KOPT-K1 (cell line): Measurements from ENCODE around the gene TDRD3.

ENCODE experiments used
- H3K27ac ChIP-seq: fragments of 200-600 bp; sonication (generic); 2 replicates; pipeline ENCODE4 v1.5.1; 2016; ENCODE audit warnings: antibody characterized with exemption, mild to moderate bottlenecking, low read depth, low read length; ENCODE audit not compliant: poor library complexity, severe bottlenecking
- H3K36me3 ChIP-seq: fragments of 200-600 bp; sonication (generic); 2 replicates; pipeline ENCODE4 v1.5.1; 2017; ENCODE audit warnings: antibody characterized with exemption, mild to moderate bottlenecking, low read length, moderate library complexity; ENCODE audit not compliant: insufficient read depth
- H3K9me3 ChIP-seq: fragments of 200-600 bp; sonication (generic); 2 replicates; pipeline ENCODE4 v1.5.1; 2017; ENCODE audit warnings: antibody characterized with exemption, low read length, mild to moderate bottlenecking; ENCODE audit not compliant: insufficient read depth, poor library complexity, severe bottlenecking

Gene TDRD3

GRCh38 chr13:60562096-60562780, 165.2 kb downstream of the TDRD3 start:
- Histone ChIP-seq H3K36me3 (no peaks in the 10 kb centered on the region), H3K27ac (no peak overlapping the region), H3K9me3 (no peaks in the 10 kb centered on the region)

- Histone ChIP-seq H3K9me3 (peaks cover 11% of the 10 kb centered on the region), H3K36me3 (no peaks in the 10 kb centered on the region), H3K27ac (no peak overlapping the region)
Measured at GRCh38 chr13:60571571-60571970, 174.6 kb downstream of the TDRD3 start.

- H3K36me3 ChIP-seq: no peaks in the 10 kb centered on the region
- peaks cover 11% of the 10 kb centered on the region for H3K9me3 ChIP-seq
- H3K27ac ChIP-seq: no peak overlapping the region
Measured at GRCh38 chr13:60572003-60572798, 175.2 kb downstream of the TDRD3 start.

GRCh38 chr13:60572855-60573254, 175.8 kb downstream of the TDRD3 start:
- Histone ChIP-seq H3K9me3 (peaks cover 11% of the 10 kb centered on the region), H3K27ac (no peak overlapping the region), H3K36me3 (no peaks in the 10 kb centered on the region)

- no peak overlapping the region for H3K27ac ChIP-seq
- no peaks in the 10 kb centered on the region for H3K36me3 ChIP-seq
- no peaks in the 10 kb centered on the region for H3K9me3 ChIP-seq
Measured at GRCh38 chr13:60574735-60575134, 177.7 kb downstream of the TDRD3 start.

GRCh38 chr13:60575142-60575541, 178.1 kb downstream of the TDRD3 start:
- H3K36me3 ChIP-seq: no peaks in the 10 kb centered on the region
- no peak overlapping the region for H3K27ac ChIP-seq
- H3K9me3 ChIP-seq: no peaks in the 10 kb centered on the region

- Histone ChIP-seq H3K27ac (no peak overlapping the region), H3K36me3 (no peaks in the 10 kb centered on the region), H3K9me3 (no peaks in the 10 kb centered on the region)
Measured at GRCh38 chr13:60577761-60578160, 180.7 kb downstream of the TDRD3 start.

- Histone ChIP-seq H3K27ac (no peak overlapping the region), H3K36me3 (no peaks in the 10 kb centered on the region), H3K9me3 (no peaks in the 10 kb centered on the region)
Measured at GRCh38 chr13:60583196-60583888, 186.3 kb downstream of the TDRD3 start.

GRCh38 chr13:60583911-60584753, 187.1 kb downstream of the TDRD3 start:
- Histone ChIP-seq H3K27ac (no peak overlapping the region), H3K9me3 (no peaks in the 10 kb centered on the region), H3K36me3 (no peaks in the 10 kb centered on the region)

- H3K9me3 ChIP-seq: no peaks in the 10 kb centered on the region
- no peaks in the 10 kb centered on the region for H3K36me3 ChIP-seq
- no peak overlapping the region for H3K27ac ChIP-seq
Measured at GRCh38 chr13:60584976-60585375, 188.0 kb downstream of the TDRD3 start.

- no peaks in the 10 kb centered on the region for H3K36me3 ChIP-seq
- no peaks in the 10 kb centered on the region for H3K9me3 ChIP-seq
- no peak overlapping the region for H3K27ac ChIP-seq
Measured at GRCh38 chr13:60590800-60591747, 194.1 kb downstream of the TDRD3 start.

- Histone ChIP-seq H3K36me3 (no peaks in the 10 kb centered on the region), H3K27ac (no peak overlapping the region), H3K9me3 (no peaks in the 10 kb centered on the region)
Measured at GRCh38 chr13:60603049-60603448, 206.0 kb downstream of the TDRD3 start.

GRCh38 chr13:60604058-60604457, 207.0 kb downstream of the TDRD3 start:
- Histone ChIP-seq H3K9me3 (no peaks in the 10 kb centered on the region), H3K36me3 (no peaks in the 10 kb centered on the region), H3K27ac (no peak overlapping the region)

- no peak overlapping the region for H3K27ac ChIP-seq
- H3K36me3 ChIP-seq: no peaks in the 10 kb centered on the region
- no peaks in the 10 kb centered on the region for H3K9me3 ChIP-seq
Measured at GRCh38 chr13:60608954-60609353, 211.9 kb downstream of the TDRD3 start.
